ENCODE measurements around the gene GIPC2.
"Not testable (repeated sequence)": the region's sequence is repeated elsewhere in the genome, so short reads cannot be mapped to it uniquely, and the experiment has no call there.

GIPC2 gene

DNA sequence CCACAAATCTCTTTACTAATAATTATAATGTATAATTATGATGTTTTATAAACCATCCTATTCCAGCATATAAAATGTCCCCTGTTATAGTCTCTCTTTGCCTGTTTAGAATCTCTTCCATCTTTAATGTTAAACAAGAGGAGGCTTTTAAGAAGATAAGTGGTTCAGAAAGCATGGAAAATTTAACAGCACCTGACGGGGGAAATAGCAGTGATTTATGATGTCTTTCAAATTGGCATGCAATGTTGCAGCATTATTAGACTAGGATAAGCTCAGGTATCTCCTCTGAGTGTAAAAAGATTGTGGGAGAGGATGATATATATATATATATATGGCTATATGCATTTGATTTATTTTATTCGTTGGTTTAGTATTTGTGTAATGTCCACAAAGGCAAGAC lies 24.4 kb downstream of the GIPC2 start:
- no peak for DNase-seq

DNA sequence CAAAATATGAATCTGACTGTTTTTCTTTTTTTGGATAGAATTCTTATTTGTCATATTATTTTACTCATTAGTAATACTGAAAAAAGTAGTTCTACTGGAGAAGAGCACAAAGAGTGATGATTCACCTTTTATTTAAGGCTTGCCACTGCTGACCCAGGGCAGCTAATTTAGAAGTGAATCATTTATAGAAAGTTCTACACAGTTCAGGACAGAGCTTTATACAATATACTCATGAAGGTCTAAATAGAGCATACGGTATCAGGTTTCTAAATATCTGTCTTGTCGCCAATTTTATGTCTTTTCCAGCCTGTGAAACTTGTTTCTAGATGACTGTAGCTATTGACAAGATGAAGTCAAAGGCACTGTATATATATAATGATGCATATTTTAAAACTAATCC lies 25.0 kb downstream of the GIPC2 start:
- no peak for DNase-seq

DNA sequence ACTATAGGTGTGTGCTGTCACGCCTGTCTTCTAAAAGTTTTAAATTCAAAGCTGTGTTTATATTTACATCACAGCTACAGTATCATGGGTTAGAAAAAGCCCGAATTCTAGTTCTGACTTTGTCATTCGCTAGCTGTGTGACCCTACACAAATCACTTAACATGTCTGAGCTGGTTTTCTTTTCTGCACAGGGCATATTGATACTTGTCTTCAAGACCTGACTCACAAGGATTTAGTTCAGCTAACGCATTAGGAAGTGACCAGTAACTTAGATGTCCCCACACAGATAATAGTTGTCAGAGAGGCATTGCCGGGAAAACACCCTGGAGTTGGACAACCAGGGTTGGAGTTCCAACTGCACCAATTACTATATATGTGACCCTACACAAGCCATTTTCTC lies 25.9 kb downstream of the GIPC2 start:
- no peak for DNase-seq

DNA sequence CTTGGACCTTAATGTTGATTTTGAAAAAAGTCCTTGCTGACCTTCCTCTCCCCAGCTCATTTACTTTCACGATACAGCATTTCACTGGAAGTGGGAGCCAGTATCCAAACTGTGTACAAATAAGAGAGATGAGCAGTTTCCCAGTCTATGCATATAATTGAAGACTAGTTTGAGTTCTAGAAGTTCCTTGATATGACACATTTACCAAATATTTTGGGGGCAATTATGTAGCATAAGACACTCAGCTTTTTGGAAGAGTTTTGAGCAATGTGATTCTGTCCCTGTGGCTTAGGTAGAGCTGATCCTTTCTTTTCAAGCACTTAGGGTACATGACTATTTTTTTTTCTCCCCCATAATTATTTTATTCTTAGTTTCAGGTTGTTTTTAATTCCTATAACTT lies 26.4 kb downstream of the GIPC2 start:
- DNase-seq = no peak

DNA sequence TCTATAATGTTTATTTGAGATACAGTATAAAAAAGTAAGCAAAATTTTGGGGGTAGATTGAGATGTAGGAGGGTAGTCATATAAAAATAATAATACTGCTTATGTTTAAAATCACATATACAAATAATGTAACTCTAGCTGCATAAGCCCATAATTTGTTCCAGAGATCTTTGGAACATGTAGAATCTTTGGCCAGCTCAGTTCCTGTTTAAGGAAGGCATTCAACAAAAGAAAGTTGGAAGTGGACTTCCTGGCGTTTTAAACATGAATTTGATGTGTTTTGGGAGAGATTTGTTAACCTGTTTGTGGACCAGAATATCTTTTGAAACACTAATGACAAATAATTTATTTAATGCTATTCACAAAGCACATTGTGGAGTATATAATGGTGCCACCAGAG lies 27.7 kb downstream of the GIPC2 start:
- no peak for DNase-seq

DNA sequence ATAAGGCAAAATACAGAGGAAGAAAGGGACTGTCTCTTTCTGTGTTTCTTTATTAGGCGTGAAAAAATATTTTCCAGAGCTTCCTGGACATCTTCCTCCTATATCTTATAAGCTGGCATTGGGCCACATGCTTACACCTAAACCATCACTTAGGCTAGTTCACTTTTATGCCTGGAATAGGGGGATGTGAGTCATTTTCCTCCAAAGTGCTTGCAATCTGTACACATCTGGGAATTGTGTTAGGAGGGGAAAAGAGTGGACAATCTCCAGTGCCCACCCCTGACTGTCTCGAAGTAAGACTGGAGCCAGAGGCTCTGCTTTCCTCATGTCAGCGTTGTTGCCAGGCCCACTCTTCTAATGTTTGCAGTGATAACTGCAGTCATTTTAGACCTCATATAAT lies 29.9 kb downstream of the GIPC2 start:
- no peak for DNase-seq

DNA sequence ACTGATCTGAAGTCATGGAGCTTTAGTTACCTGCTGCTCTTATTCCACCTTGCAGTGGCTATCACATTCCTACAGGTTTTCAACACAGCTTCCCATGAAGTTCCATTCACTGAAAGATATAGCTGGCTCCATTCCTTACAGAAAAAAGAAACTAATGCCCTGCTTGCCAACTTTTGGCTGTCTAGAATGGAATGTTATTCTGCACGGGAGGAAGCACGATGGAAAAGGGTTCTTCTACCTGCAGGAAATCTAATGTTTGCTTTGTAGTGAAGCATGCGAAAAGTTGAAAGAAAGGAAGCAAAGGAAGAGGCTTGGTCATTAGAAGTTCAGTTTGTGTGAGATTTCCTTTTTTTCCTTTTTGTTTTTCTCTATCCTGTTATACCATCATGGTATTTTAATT lies 32.6 kb downstream of the GIPC2 start:
- DNase-seq = no peak

DNA sequence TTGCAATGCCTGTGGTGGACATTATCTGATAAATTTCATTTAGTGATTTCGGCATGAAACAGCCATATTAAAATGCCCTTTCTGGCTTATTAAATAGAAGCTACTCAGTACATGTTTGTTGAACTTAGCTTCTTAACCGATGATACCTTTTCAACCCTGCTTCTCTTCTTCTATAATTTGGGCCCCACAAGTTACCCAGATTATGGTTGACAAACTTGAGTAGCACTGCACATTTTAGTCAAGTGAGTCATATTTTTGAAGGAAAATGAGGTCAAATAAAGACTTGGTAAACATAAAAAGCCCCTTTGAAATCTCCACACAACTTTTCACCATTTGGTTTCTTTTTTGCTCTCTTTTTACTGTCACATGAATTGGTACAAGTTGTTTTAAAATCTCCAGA lies 33.8 kb downstream of the GIPC2 start:
- no peak for DNase-seq

DNA sequence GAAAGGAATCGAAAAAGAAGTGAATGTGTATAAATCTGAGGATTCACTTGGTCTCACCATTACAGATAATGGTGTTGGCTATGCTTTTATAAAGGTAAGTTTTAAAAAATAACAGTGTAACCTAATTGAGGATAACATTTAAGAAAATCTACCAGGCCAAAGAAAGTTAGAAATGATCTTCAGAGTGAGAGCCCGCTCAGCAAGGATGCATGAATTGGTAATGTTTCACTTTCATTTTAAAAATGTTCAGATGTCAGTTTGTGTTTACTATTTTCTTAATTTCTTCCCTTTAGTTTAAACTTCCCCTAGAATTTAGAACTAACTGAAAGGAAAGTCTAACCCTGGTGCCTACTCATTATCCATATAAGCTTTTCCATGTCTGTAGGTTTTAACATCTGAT lies 35.0 kb downstream of the GIPC2 start:
- DNase-seq = no peak

DNA sequence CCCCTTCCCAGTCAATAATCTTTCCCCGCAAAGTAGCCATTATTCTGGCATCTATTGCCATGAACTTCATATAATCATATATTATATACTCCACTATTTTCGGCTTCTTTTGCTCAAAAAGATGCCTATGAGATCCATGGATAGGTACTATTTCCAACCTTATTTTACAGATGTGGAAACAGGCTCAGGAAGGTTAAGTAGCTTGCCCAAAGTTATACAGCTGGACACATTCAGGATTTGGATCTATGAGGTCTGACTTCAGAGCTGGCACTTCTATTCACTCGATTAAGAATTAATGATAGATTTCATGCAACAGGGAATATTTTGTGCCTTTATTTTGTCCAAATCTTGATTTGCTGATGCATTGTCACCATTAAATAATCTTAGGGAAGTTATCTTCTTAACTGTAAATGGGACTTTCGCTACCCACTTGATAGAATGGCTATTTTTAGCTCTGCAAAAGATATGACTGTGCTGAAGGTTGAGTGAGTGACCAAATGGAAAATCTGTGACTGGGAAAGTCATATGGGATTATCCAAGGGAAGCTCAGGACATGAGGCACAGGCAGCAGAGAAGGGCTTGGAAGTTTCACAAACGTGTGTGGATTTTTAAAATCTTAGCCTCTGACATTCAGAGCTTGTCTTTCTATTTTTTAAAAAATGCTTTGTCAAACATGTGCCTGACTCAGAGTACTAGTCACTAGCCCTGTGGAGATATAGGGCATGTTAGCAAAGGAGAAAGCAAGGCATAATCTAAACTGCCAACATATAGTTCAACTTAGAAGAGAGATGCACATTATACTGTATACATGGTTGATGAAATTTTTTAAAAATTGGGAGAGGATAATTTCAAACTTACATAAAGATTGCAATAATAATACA lies 36.5 kb downstream of the GIPC2 start:
- no peak for DNase-seq

DNA sequence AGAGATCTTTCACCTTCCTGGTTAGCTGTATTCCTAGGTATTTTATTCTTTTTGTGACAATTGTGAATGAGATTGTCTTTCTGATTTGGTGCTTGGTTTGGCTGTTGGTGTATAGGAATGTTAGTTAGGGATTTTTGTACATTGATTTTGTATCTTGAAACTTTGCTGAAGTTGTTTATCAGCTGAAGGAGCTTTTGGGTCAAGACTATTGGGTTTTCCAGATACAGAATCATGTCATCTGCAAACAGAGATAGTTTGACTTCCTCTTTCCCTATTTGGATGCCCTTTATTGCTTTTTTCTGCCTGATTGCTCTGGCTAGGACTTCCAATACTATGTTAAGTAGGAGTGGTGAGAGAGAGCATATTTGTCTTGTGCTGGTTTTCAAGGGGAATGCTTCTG lies 38.9 kb downstream of the GIPC2 start:
- DNase-seq = not testable (repeated sequence)

DNA sequence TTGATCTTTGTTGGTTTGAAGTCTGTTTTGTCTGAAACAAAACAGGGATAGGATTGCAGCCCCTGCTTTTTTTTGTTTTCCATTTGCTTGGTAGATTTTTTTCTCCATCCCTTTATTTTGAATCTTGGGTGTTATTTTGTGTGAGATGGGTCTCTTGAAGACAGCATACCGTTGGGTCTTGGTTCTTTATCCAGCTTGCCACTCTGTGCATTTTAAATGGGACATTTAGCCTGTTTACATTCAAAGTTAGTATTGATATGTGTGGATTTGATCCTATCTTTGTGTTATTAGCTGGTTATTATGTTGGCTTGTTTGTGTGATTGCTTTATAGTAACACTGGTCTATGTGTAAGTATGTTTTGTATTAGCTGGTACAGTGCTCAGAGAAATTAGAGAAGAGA lies 40.9 kb downstream of the GIPC2 start:
- DNase-seq = no peak

DNA sequence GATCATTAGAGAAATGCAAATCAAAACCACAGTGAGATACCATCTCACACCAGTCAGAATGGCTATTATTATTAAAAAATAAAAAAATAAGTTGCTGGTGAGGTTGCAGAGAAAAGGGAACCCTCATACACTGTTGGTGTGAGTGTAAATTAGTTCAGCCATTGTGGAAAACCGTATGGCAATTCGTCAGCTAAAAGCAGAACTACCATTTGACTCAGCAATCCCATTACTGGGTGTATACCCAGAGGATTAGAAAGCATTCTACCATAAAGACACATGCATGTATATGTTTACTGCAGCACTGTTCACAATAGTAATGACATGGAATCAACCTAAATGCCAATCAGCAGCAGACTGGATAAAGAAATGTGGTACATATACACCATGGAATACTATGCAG lies 42.2 kb downstream of the GIPC2 start:
- DNase-seq = no peak

DNA sequence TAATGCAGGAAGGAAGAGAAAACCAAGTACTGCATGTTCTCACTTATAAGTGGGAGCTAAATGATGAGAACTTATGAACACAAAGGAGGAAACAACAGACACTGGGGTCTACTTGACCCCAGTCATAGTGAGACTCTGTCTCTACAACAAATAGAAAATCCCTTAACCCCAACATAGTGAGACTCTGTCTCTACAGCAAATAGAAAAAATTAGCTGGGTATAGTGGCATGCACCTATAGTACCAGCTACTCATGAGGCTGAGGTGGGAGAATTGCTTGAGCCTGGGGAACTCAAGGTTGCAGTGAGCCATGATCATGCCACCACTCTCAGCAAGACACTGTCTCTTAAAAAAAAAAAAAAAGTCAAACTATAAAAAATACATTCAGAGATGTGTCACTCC lies 42.7 kb downstream of the GIPC2 start:
- DNase-seq = no peak

DNA sequence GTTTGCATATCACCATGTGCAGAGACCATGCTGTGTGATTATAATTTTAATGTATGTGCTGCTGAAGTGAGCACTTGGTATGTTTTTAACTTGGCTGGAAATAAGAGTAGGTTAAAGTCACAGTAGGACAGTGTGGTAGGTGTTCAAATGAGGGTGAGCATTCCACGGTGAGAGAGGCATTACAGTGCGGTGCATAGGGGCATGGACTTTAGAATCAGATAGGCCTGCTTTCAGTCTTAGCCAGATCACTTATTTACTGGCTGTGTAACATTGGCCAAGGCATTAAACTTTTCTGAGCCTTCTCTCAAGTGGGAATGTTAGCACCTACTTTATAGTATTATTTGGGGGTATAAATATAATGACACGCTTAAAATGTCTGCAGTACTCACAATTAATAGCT lies 43.2 kb downstream of the GIPC2 start:
- no peak for DNase-seq

DNA sequence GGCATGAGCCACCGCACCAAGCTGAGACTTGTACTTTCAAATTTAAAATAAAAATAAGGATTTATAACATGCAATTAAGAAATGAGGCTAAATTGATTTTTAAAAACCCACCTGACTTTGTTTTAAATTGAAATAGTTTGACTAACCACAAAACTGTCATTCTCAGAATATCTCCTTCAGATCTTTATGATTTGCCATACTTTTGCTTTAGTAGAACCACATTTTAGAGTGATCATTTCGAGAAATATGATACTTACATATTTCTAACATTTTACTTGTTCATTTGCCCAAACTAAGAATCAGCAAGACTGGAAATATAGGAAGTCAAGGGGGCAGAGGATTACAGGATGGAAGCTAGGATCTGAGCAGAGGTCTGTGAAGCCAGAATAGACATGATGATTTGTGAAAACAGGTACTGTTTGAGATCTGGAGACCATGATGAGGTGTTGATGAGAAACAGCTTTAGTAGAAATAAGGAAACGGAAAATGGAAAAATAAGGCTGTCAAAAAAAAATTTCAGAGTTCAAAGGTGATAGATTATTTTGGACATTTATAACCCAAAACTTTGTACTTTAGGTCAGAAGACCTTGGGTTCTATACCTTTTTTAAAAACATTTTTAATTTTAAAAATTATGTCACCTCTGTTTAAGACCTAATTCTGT lies 44.8 kb downstream of the GIPC2 start:
- no peak for DNase-seq

DNA sequence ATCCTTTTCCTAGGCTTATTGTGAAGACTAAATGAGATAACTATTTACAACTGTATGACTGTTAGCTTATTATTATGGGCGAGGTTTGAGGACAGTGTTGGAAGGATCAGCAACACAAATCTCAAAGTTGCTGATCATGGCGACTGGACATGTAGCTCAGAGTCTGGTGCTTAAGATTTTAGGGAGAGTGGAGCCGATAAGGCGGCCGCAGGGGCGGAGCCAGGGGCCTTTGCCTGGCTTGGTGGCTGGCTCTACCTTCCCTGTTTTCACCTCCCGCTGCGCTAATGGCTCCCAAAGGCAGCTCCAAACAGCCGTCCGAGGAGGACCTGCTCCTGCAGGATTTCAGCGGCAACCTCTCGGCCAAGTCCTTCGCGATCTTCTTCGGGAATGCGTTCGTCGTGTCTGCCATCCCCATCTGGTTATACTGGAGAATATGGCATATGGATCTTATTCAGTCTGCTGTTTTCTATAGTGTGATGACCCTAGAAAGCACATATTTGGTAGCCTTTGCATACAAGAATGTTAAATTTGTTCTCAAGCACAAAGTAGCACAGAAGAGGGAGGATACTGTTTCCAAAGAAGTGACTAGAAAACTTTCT lies 45.5 kb downstream of the GIPC2 start:
- DNase-seq = no peak

DNA sequence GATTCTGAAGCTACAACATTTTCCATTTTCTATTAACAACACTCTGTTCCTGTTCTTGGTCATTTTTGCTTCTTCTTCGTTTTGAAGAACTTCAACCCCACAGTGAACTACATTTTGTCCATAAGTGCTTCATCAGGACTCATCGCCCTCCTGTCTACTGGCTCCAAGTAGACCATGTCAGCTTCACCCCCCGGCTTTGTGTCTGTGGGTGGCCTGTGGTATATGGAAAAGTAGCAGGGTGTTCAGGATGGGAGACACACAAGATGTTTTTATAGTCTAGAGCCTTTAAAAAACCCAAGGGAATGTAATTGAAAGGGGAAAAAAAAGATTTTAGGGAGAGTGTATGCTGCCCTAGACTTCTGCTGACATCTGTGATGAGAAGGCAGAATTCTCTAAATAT lies 46.1 kb downstream of the GIPC2 start:
- DNase-seq = no peak

DNA sequence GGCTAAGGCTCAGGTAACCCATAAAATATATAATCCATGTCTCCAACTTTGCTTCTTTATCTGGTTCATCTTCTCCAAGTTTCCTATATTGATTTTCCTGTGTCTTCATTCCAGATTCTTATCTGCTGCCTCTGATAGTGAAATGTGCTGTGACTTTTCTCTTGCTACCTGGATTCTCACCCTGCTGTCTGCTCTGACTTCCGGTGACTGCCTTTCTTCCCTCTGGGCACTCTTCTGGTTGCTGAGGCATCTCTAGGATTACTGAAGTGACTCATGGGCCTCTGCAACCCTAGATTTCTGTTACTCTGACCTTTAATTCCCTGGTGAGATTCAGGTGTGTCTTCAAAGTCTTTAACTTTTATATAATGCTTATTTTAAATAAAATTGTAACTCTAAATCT lies 46.9 kb downstream of the GIPC2 start:
- no peak for DNase-seq

DNA sequence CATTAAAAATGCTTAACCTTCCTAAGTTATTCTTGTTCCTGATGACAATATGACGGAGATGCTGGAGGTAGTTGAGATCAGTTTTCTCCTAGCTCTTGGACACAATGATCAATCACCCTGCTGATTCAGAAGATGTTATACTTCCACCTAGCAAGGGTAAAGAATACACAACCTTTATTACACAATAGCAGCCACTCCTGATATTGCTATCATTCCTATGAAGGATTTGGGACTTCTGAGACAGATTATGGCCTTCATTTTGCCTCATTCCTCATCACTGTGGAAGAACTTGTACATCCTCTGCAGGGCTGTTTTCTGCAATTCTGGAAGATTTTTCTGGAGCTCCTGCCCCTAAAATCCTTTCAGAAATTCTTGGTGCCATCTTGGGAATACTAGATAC lies 47.8 kb downstream of the GIPC2 start:
- no peak for DNase-seq

DNA sequence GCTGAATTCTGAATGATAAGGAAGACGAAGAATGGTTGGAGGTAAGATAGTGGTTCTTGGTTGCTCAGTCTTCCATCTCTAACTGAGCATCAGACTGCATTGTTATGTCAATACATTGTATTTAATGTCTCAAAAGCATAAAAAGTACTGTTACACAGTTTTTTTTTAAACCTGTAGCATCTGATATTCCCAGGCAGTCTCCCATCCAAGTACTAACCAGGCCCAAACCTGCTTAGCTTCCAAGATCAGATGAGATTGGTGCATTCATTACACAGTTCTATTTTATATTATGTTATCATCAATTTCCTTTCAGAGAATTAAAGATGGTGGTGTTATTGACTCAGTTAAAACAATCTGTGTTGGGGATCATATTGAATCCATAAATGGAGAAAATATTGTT lies 48.9 kb downstream of the GIPC2 start:
- no peak for DNase-seq

DNA sequence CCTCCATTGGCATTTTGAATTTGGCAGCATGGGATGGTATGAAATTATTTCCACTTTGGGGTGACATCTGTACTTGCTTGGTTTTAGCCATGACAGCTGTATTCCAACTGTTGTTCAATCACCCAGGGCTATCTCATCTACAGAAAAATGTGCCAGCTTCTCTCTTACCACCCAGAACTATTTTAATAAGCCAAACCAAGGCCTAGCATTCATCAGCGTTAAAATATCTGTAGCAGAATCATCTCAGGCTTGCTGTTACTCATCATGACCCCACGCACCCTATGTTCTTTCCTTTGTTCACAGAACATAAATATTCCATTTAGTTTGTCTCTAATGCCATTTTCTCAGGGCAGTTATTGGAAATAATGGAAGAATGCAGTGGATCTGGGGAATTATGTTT lies 49.8 kb downstream of the GIPC2 start:
- no peak for DNase-seq

DNA sequence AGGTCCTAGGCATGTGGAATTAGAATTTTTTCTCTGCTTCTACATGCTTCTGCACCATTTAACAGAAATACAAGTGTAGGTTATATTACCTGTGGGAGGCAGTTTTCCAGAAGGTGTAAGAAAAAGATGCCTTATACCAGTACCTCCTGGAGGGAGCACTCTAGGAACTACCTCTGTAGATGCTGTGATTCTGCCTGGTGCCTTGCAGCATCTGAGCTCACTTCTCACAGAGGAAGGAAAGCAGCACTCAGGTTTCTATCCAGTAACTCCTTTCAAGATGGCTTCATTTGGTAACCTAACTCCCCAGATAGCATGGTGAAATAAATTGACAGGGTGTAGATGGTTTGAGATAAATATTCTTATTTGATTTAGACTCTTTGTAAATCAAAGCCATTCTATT lies 50.3 kb downstream of the GIPC2 start:
- DNase-seq = no peak

DNA sequence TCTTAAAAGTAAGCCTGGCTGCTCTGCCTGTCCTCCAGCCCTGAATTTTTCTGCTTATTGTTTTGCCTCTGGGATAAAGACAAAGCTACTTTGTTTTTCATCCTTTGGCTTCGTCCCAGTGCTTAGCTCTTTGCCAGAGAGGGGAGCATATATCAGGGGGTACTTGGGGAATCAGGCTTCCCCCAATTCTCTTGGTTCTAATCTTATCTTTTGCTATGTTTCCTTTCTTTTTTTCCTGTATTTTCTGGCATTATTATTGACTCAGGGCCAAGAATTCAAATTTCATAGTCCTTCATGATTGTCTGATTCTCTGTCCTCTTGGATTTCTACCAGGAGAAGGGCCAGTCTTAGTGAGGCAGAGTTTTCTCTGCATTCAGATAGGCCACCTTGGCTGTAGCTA lies 51.2 kb downstream of the GIPC2 start:
- no peak for DNase-seq
